ENCODE data around the gene HECW1.
"Not testable (repeated sequence)": the region's sequence is repeated elsewhere in the genome, so short reads cannot be mapped to it uniquely, and the experiment has no call there.

HECW1 gene

GRCh38 chr7:43557831-43558495 lies 445.5 kb downstream of the HECW1 start:
- no peak for DNase-seq

- no peak for DNase-seq
Measured at GRCh38 chr7:43559171-43559945, 446.9 kb downstream of the HECW1 start.

GRCh38 chr7:43559946-43560335 lies 447.5 kb downstream of the HECW1 start:
- no peak for DNase-seq

- DNase-seq = no peak
Measured at GRCh38 chr7:43560742-43561330, 448.4 kb downstream of the HECW1 start.

- no peak for DNase-seq
Measured at GRCh38 chr7:43562383-43562782, 449.9 kb downstream of the HECW1 start.

GRCh38 chr7:43565786-43566185 lies 453.3 kb downstream of the HECW1 start:
- DNase-seq = no peak

GRCh38 chr7:43568529-43568928 lies 456.1 kb downstream of the HECW1 start:
- DNase-seq = no peak

GRCh38 chr7:43569424-43569823 lies 457.0 kb downstream of the HECW1 start:
- DNase-seq = no peak

- DNase-seq = no peak
Measured at GRCh38 chr7:43570688-43571365, 458.4 kb downstream of the HECW1 start.

GRCh38 chr7:43572516-43573049 lies 460.1 kb downstream of the HECW1 start:
- no peak for DNase-seq

- DNase-seq = not testable (repeated sequence)
Measured at GRCh38 chr7:43573832-43574231, 461.4 kb downstream of the HECW1 start.

- DNase-seq = no peak
Measured at GRCh38 chr7:43575506-43575905, 463.1 kb downstream of the HECW1 start.

- no peak for DNase-seq
Measured at GRCh38 chr7:43576241-43576640, 463.8 kb downstream of the HECW1 start.

- DNase-seq = no peak
Measured at GRCh38 chr7:43577485-43577951, 465.1 kb downstream of the HECW1 start.

- DNase-seq = peak; percentile 97
Measured at GRCh38 chr7:43582503-43583423, 470.3 kb downstream of the HECW1 start, which contains the start of gene STK17A. TSS of gene STK17A (plus strand) at chr7:43583108. CDS start at chr7:43583244, 136 bp downstream.

- peak; percentile 74 for DNase-seq
Measured at GRCh38 chr7:43583424-43584194, 471.2 kb downstream of the HECW1 start.

GRCh38 chr7:43584195-43584586 lies 471.7 kb downstream of the HECW1 start:
- DNase-seq = peak; percentile 42

GRCh38 chr7:43584733-43585132 lies 472.3 kb downstream of the HECW1 start:
- peak; percentile 30 for DNase-seq

- no peak for DNase-seq
Measured at GRCh38 chr7:43585562-43585961, 473.1 kb downstream of the HECW1 start.

GRCh38 chr7:43586251-43586900 lies 473.9 kb downstream of the HECW1 start:
- DNase-seq = no peak

Measured in activated T-cell treated with anti-CD3 and anti-CD28 coated beads, Interleukin-2, amount 50 U/mL, for 1 hour (primary cell).